ENCODE measurements around the gene MAPKAPK2.

The MAPKAPK2 gene

GRCh38 chr1:206668351-206668750, 16.4 kb upstream of the MAPKAPK2 start:
- H3K36me3 ChIP-seq (ENCODE audit: control insufficient read depth, insufficient read depth, low read length): no peaks in the 10 kb centered on the region
- no peak for DNase-seq
- peaks cover 3% of the 10 kb centered on the region for H3K27me3 ChIP-seq (replicated peaks; ENCODE audit: control insufficient read depth, insufficient read depth, low read length, poor library complexity, severe bottlenecking)
- H3K4me3 ChIP-seq (ENCODE audit: insufficient read depth, low read depth, low read length, poor library complexity, severe bottlenecking): no peak overlapping the region
- H3K9me3 ChIP-seq (ENCODE audit: control insufficient read depth, low read length): no peaks in the 10 kb centered on the region
- H3K4me1 ChIP-seq (ENCODE audit: control insufficient read depth, insufficient read depth, low read length, poor library complexity, severe bottlenecking): no peaks in the 10 kb centered on the region
- H3K27ac ChIP-seq (ENCODE audit: insufficient read depth, low read length, poor library complexity, severe bottlenecking): no peak overlapping the region

GRCh38 chr1:206668874-206669410, 15.8 kb upstream of the MAPKAPK2 start:
- H3K27me3 ChIP-seq (replicated peaks; ENCODE audit: control insufficient read depth, insufficient read depth, low read length, poor library complexity, severe bottlenecking): peaks cover 1% of the 10 kb centered on the region
- H3K27ac ChIP-seq (ENCODE audit: insufficient read depth, low read length, poor library complexity, severe bottlenecking): no peak overlapping the region
- H3K9me3 ChIP-seq (ENCODE audit: control insufficient read depth, low read length): no peaks in the 10 kb centered on the region
- H3K4me1 ChIP-seq (ENCODE audit: control insufficient read depth, insufficient read depth, low read length, poor library complexity, severe bottlenecking): no peaks in the 10 kb centered on the region
- no peaks in the 10 kb centered on the region for H3K36me3 ChIP-seq (ENCODE audit: control insufficient read depth, insufficient read depth, low read length)
- no peak for DNase-seq
- no peak overlapping the region for H3K4me3 ChIP-seq (ENCODE audit: insufficient read depth, low read depth, low read length, poor library complexity, severe bottlenecking)

DNA sequence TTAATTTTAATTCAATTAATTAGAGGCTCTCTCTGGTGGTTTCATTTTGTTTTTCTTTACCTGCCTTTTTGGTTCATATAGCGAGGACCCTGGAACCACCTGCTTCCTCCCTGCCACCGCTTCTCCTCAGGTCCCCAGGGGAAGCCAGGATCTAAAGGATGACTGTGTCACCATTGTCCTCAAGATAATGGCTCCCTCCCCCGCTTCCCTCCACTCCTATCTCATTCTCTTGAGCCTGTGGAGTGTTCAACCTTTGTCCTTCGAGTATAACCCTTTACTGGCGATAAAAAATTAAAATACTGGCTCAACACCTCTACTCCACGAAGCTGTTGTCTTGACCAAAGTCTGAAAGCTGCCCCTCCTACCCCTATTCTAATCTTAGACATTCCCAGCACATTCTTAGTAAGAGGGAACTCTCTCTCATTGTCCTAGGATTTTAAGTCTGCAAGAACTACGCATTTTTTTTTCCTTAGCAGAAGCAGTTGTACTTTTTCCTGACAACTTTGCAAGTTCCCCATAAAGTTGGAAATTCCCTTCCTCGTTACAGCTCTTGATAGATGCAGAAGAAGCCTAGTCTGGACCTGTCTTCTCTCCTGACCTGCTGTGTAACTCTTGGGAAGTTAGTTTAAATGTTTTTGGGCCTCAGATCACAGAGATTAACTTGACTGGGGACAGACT, 12.6 kb upstream of the MAPKAPK2 start:
- H3K27me3 ChIP-seq (replicated peaks; ENCODE audit: control insufficient read depth, insufficient read depth, low read length, poor library complexity, severe bottlenecking): no peaks in the 10 kb centered on the region
- H3K4me3 ChIP-seq (ENCODE audit: insufficient read depth, low read depth, low read length, poor library complexity, severe bottlenecking): no peak overlapping the region
- no peaks in the 10 kb centered on the region for H3K9me3 ChIP-seq (ENCODE audit: control insufficient read depth, low read length)
- no peaks in the 10 kb centered on the region for H3K36me3 ChIP-seq (ENCODE audit: control insufficient read depth, insufficient read depth, low read length)
- DNase-seq: no peak
- no peak overlapping the region for H3K27ac ChIP-seq (ENCODE audit: insufficient read depth, low read length, poor library complexity, severe bottlenecking)
- no peaks in the 10 kb centered on the region for H3K4me1 ChIP-seq (ENCODE audit: control insufficient read depth, insufficient read depth, low read length, poor library complexity, severe bottlenecking)

DNA sequence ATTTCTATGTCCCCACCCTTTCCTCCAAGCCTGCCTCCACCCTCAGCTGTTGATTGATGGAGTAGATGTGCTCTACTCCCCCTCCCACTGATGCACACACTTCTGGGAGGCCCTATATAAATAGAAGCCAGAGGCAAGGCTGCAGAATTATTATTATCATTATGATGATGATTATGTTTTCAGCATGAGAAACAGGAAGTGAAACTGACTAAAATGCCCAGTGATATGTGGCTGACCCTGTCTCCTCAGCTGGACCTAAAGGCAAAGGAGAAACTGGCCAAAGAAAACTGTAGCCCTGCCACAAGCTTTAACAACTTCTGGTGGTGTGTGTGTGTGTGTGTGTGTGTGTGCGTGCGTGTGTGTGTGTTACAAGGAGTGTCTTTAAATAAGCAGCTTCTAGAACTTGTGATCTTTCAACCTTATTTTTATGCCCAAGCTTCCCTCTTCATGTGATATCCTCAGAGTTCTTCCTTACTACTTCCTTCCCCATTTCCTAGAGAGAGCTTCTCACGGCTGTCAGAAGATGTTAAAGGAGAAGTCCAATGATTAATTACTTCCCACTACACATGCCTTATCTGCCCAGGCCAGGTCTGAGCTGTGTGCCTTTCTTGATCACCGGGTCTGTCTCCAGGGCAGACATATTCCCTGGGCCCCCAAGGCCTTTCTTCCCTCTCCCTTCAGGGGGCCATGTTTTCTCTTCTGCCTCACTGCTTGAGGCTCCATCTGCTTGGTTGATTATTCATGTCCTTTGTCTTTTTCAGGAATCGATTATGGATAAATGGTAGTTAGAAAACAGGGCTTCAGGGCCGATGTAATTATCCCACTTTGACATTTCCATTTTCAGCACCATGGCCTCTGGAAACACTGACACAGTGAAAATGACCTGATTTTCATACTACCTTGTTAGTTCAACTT, 11.6 kb upstream of the MAPKAPK2 start:
- DNase-seq: no peak

DNA sequence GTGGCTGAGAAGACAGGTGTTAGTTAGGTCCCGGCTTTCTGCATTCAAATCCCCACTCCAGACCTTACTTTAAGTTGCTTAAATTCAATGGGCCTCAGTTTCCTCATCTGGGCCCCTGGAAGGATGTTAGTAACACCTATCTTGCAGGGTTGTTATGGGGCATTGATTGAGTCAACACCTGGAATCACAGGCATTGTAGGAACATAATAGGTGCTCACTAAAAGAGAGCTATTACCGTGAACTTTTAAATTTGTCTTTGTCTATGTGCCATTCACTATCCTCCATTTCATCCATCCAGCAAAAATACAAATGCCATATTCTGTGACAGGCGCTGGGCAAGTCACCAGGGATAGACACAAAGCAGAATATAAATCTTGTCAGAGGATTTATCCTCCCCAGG, 10.5 kb upstream of the MAPKAPK2 start:
- no peaks in the 10 kb centered on the region for H3K36me3 ChIP-seq (ENCODE audit: control insufficient read depth, insufficient read depth, low read length)
- H3K27me3 ChIP-seq (replicated peaks; ENCODE audit: control insufficient read depth, insufficient read depth, low read length, poor library complexity, severe bottlenecking): no peaks in the 10 kb centered on the region
- no peak overlapping the region for H3K27ac ChIP-seq (ENCODE audit: insufficient read depth, low read length, poor library complexity, severe bottlenecking)
- H3K9me3 ChIP-seq (ENCODE audit: control insufficient read depth, low read length): no peaks in the 10 kb centered on the region
- no peak overlapping the region for H3K4me3 ChIP-seq (ENCODE audit: insufficient read depth, low read depth, low read length, poor library complexity, severe bottlenecking)
- DNase-seq: no peak
- H3K4me1 ChIP-seq (ENCODE audit: control insufficient read depth, insufficient read depth, low read length, poor library complexity, severe bottlenecking): no peaks in the 10 kb centered on the region

More for the DNA sequence above, 11.6 kb upstream of the MAPKAPK2 start:
- H3K27me3 ChIP-seq (replicated peaks; ENCODE audit: control insufficient read depth, insufficient read depth, low read length, poor library complexity, severe bottlenecking): no peaks in the 10 kb centered on the region
- no peaks in the 10 kb centered on the region for H3K4me1 ChIP-seq (ENCODE audit: control insufficient read depth, insufficient read depth, low read length, poor library complexity, severe bottlenecking)
- no peak overlapping the region for H3K27ac ChIP-seq (ENCODE audit: insufficient read depth, low read length, poor library complexity, severe bottlenecking)
- no peak overlapping the region for H3K4me3 ChIP-seq (ENCODE audit: insufficient read depth, low read depth, low read length, poor library complexity, severe bottlenecking)
- H3K36me3 ChIP-seq (ENCODE audit: control insufficient read depth, insufficient read depth, low read length): no peaks in the 10 kb centered on the region
- no peaks in the 10 kb centered on the region for H3K9me3 ChIP-seq (ENCODE audit: control insufficient read depth, low read length)

DNA sequence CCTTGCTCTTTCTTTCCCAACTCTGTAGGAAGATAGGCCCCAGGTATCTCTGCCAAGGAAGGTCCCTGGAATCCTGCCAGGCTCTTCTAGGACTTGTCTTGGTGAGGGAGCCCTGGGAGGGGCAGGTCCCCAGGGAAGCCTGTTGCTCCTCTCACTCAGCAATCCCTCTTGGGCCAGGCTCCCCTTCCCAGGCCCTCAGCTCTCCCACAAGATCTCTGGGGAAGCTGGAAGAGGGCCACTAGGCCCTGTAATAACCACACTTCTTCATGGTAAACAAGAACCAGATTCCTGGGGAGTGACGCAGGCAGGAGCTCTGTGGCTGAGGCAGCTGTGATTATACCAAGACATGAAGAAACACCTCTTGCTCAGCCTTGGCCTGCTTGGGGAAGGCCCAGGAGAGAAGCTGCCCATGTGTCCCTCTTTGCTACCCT, 9.9 kb upstream of the MAPKAPK2 start:
- Histone ChIP-seq H3K9me3 (ENCODE audit: control insufficient read depth, low read length) (no peaks in the 10 kb centered on the region), H3K4me1 (ENCODE audit: control insufficient read depth, insufficient read depth, low read length, poor library complexity, severe bottlenecking) (no peaks in the 10 kb centered on the region), H3K36me3 (ENCODE audit: control insufficient read depth, insufficient read depth, low read length) (no peaks in the 10 kb centered on the region), H3K4me3 (ENCODE audit: insufficient read depth, low read depth, low read length, poor library complexity, severe bottlenecking) (no peak overlapping the region), H3K27me3 (replicated peaks; ENCODE audit: control insufficient read depth, insufficient read depth, low read length, poor library complexity, severe bottlenecking) (no peaks in the 10 kb centered on the region), H3K27ac (ENCODE audit: insufficient read depth, low read length, poor library complexity, severe bottlenecking) (no peak overlapping the region)
- DNase-seq: no peak

DNA sequence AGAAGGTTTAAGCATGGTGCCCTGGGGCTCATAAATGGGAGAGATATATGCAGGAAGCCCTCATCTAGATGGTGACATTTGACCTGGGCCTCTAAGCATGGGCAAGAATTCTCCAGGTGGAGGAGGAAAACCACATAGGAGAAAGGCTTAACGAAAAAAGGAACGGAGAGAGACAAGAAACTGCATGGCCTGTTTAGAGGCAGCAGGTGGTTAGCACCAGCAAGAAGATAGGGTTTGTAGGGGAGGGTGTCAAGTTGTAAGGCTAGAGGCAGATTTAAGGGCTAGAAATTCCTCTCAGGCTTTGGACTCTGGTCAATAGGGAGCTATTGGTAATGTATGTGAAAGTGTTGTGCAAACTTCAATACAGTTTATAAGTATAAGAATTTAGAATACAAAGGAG, 8.2 kb upstream of the MAPKAPK2 start:
- Histone ChIP-seq H3K36me3 (ENCODE audit: control insufficient read depth, insufficient read depth, low read length) (no peaks in the 10 kb centered on the region), H3K9me3 (ENCODE audit: control insufficient read depth, low read length) (no peaks in the 10 kb centered on the region), H3K4me1 (ENCODE audit: control insufficient read depth, insufficient read depth, low read length, poor library complexity, severe bottlenecking) (no peaks in the 10 kb centered on the region), H3K27me3 (replicated peaks; ENCODE audit: control insufficient read depth, insufficient read depth, low read length, poor library complexity, severe bottlenecking) (no peaks in the 10 kb centered on the region), H3K27ac (ENCODE audit: insufficient read depth, low read length, poor library complexity, severe bottlenecking) (no peak overlapping the region), H3K4me3 (ENCODE audit: insufficient read depth, low read depth, low read length, poor library complexity, severe bottlenecking) (no peak overlapping the region)
- no peak for DNase-seq

GRCh38 chr1:206678490-206678889, 6.2 kb upstream of the MAPKAPK2 start:
- no peaks in the 10 kb centered on the region for H3K36me3 ChIP-seq (ENCODE audit: control insufficient read depth, insufficient read depth, low read length)
- no peak for DNase-seq
- no peak overlapping the region for H3K4me3 ChIP-seq (ENCODE audit: insufficient read depth, low read depth, low read length, poor library complexity, severe bottlenecking)
- no peaks in the 10 kb centered on the region for H3K4me1 ChIP-seq (ENCODE audit: control insufficient read depth, insufficient read depth, low read length, poor library complexity, severe bottlenecking)
- H3K9me3 ChIP-seq (ENCODE audit: control insufficient read depth, low read length): no peaks in the 10 kb centered on the region
- no peak overlapping the region for H3K27ac ChIP-seq (ENCODE audit: insufficient read depth, low read length, poor library complexity, severe bottlenecking)
- H3K27me3 ChIP-seq (replicated peaks; ENCODE audit: control insufficient read depth, insufficient read depth, low read length, poor library complexity, severe bottlenecking): no peaks in the 10 kb centered on the region

GRCh38 chr1:206679738-206680211, 4.9 kb upstream of the MAPKAPK2 start:
- H3K4me1 ChIP-seq (ENCODE audit: control insufficient read depth, insufficient read depth, low read length, poor library complexity, severe bottlenecking): peaks cover 8% of the 10 kb centered on the region
- no peaks in the 10 kb centered on the region for H3K36me3 ChIP-seq (ENCODE audit: control insufficient read depth, insufficient read depth, low read length)
- no peak overlapping the region for H3K27ac ChIP-seq (ENCODE audit: insufficient read depth, low read length, poor library complexity, severe bottlenecking)
- no peak for DNase-seq
- no peak overlapping the region for H3K4me3 ChIP-seq (ENCODE audit: insufficient read depth, low read depth, low read length, poor library complexity, severe bottlenecking)
- H3K27me3 ChIP-seq (replicated peaks; ENCODE audit: control insufficient read depth, insufficient read depth, low read length, poor library complexity, severe bottlenecking): peaks cover 4% of the 10 kb centered on the region
- no peaks in the 10 kb centered on the region for H3K9me3 ChIP-seq (ENCODE audit: control insufficient read depth, low read length)

DNA sequence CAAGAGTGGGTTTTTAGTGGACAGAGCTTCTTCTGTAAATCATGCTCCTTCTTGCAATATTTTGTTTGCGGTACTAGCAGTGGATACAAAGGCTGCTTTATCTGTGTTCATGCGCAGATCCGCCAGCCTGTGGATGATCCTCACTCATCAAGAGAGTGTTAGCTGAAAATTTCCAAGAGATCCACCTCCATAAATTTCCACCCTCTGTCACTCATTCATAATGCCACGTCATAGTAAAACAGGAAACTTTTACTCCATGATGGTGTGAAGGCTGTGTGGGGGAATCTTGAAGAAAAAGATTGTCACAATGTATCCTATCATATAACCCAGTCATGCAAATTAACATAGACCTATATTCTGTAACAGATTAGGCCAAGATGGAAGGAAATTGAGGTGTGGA, 4.4 kb upstream of the MAPKAPK2 start:
- peaks cover 4% of the 10 kb centered on the region for H3K27me3 ChIP-seq (replicated peaks; ENCODE audit: control insufficient read depth, insufficient read depth, low read length, poor library complexity, severe bottlenecking)
- DNase-seq: no peak
- no peak overlapping the region for H3K27ac ChIP-seq (ENCODE audit: insufficient read depth, low read length, poor library complexity, severe bottlenecking)
- peaks cover 8% of the 10 kb centered on the region for H3K4me1 ChIP-seq (ENCODE audit: control insufficient read depth, insufficient read depth, low read length, poor library complexity, severe bottlenecking)
- H3K36me3 ChIP-seq (ENCODE audit: control insufficient read depth, insufficient read depth, low read length): no peaks in the 10 kb centered on the region
- H3K4me3 ChIP-seq (ENCODE audit: insufficient read depth, low read depth, low read length, poor library complexity, severe bottlenecking): no peak overlapping the region
- no peaks in the 10 kb centered on the region for H3K9me3 ChIP-seq (ENCODE audit: control insufficient read depth, low read length)
